ENCODE measurements around the gene CDK2.

DNA sequence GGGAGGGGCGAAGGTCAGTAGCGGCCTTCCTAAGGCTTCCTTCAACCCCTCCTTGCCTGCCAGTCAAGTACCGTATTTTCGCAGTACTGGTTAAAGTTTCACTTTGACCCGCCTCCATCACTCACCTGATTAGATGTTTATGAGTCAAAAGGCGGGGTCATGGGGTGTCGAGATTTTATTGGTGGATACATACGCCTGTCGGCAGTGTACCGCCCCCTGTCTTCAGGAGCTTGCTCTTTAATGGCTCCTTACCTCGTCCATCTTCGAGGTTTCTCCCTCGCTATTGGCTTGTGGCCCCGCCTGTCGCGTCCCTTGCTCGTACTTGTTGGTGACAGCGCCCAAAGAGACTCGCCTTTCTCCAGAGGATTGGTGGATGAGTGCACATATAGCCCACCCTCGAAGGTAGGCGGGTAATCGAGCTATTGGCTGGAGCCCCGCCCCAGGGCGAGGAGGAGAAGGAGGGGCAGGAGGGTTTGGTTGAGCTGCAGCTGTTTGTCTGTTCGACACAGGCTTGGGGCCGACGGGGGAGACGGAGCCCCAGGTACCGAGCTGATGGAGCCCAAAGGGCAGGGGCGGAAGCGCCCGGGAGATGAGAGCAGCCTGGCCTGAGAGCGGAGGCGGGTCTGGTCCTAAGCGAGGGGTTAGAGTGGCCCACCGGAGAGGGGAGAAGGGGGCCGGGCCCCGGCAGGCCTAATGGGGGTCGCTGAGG is 7.1 kb downstream of the CDK2 start, which contains the start of gene RAB5B:
- TF ChIP-seq, protein P1, sequence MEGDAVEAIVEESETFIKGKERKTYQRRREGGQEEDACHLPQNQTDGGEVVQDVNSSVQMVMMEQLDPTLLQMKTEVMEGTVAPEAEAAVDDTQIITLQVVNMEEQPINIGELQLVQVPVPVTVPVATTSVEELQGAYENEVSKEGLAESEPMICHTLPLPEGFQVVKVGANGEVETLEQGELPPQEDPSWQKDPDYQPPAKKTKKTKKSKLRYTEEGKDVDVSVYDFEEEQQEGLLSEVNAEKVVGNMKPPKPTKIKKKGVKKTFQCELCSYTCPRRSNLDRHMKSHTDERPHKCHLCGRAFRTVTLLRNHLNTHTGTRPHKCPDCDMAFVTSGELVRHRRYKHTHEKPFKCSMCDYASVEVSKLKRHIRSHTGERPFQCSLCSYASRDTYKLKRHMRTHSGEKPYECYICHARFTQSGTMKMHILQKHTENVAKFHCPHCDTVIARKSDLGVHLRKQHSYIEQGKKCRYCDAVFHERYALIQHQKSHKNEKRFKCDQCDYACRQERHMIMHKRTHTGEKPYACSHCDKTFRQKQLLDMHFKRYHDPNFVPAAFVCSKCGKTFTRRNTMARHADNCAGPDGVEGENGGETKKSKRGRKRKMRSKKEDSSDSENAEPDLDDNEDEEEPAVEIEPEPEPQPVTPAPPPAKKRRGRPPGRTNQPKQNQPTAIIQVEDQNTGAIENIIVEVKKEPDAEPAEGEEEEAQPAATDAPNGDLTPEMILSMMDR (IDR thresholded peaks at IDR 0.05) = no peak
- TF ChIP-seq ZFX (IDR thresholded peaks at IDR 0.05; ENCODE audit: borderline replicate concordance) = no peak

All from 22Rv1 (cell line).